Fibroblast of villous mesenchyme (primary cell): ENCODE data around the gene TRMO. TPM values are rescaled to one million over a fixed set of nuclear protein-coding genes. Genes with fewer than 3 reads are reported as not detected.

Experiments
- DNase-seq: peaks from one replicate; pipeline ENCODE4 v3.0.0-alpha.2; 2010; ENCODE audit warnings: low read depth
- H3K4me3 ChIP-seq: 2 replicates; pipeline ENCODE4 v1.5.1; 2011; ENCODE audit warnings: low read depth, mild to moderate bottlenecking, low read length
- total RNA-seq: library from RNA; depleted of rRNA; stranded (reverse); fragments of >200 nt; gene quantifications from 2 replicates; pipeline ENCODE4 v1.2.3, GENCODE V29; 2012
- TF ChIP-seq, protein P1 (sequence below): IDR thresholded peaks from 2 replicates; pipeline ENCODE4 v1.5.1; 2012; ENCODE audit warnings: low read depth, mild to moderate bottlenecking, low read length; ENCODE audit not compliant: insufficient read depth

Gene TRMO
- total RNA-seq, 1 donor: 15.5 TPM

DNA sequence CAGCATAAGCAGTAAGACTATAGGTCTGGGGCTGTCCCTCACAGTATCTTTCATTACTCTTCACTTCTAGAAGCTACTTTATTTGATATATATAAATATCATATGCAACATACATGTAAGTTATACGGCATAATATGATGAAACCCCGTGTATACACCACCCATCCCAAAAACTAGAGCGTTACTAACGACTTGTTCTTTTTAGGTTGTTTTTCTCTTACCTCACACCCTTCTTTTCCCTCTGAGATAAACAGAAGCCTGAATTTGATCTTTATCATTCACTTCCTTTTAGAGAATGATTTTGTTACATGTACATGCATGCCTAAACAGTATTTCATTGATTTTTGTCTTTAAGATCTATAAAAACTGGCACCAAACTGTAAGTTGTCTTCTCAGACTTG is 3.7 kb downstream of the TRMO start:
- TF ChIP-seq, protein P1, sequence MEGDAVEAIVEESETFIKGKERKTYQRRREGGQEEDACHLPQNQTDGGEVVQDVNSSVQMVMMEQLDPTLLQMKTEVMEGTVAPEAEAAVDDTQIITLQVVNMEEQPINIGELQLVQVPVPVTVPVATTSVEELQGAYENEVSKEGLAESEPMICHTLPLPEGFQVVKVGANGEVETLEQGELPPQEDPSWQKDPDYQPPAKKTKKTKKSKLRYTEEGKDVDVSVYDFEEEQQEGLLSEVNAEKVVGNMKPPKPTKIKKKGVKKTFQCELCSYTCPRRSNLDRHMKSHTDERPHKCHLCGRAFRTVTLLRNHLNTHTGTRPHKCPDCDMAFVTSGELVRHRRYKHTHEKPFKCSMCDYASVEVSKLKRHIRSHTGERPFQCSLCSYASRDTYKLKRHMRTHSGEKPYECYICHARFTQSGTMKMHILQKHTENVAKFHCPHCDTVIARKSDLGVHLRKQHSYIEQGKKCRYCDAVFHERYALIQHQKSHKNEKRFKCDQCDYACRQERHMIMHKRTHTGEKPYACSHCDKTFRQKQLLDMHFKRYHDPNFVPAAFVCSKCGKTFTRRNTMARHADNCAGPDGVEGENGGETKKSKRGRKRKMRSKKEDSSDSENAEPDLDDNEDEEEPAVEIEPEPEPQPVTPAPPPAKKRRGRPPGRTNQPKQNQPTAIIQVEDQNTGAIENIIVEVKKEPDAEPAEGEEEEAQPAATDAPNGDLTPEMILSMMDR: no peak
- no peak for DNase-seq
- no peak overlapping the region for H3K4me3 ChIP-seq

DNA sequence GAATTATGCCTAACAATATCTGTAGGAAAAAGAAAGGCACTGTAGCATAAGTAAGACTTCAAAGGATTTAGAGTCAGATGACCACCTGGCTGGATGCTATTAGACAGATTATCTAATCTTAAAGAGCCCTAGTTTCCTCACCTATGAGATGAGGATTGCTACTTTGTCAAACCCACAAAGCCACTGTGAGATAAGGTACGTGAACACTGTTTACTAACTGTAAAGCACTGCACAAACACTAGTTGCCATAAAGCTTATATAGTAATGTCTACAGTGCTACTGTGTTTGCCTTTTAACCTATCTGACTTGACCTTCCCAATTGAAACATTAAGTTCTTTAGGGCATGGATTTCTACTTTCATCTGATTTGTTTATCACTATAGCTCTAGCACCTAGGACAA is 10.3 kb downstream of the TRMO start:
- TF ChIP-seq, protein P1: no peak
- no peak overlapping the region for H3K4me3 ChIP-seq
- DNase-seq: no peak

DNA sequence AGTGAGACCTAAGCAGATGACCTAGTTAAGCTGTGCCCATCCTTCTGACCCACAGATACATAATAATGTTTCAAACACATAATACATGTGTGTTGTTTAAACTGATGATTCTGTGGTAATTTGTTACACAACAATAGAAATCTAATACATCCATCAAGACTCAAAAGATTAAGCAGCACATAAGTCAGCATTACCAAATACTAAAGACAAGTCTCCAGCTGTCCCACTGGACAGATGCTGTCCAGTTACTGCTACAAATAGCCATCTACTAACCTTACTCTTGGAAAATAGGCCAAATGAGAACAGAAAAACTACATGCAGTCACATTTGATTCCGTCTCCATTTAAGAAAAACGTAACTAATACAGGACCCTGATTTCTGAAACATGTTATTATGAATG is 10.8 kb downstream of the TRMO start:
- no peak overlapping the region for H3K4me3 ChIP-seq
- TF ChIP-seq, protein P1: no peak
- no peak for DNase-seq

DNA sequence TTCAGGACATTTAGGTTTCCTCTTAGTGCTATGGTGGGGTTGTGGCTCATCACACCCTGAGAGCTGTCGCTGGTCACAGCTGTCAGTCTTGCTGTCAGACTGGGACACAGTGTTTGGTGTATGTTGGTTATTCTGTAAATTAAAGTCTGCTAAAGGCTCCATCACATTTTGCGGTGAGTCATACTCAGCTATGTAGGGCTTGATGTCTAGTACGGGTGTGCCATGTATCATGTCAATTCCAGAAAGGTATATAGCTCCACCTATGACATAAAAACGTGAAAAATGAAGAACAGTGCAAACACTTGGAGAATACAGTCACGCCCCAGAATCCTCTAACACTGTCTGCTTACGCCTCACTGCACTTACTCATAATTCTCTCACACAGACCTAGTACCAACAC is 11.9 kb downstream of the TRMO start:
- DNase-seq: no peak
- no peak overlapping the region for H3K4me3 ChIP-seq
- TF ChIP-seq, protein P1: no peak

DNA sequence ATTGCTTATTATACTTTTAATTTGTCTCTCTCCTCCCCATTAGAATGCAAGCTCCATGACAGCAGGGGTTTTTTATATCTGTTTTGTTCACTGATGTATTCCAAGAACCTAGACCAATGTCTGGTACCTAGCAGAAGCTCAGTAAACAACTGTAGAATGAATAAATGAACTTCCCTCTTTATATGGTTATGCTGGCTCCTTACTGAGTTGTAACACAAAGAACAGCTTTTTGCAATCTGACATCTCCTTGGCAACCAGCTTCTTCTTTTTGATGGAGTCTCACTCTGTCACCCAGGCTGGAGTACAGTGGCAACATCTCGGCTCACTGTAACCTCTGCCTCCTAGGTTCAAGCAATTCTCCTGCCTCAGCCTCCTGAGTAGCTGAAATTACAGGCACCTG is 13.6 kb downstream of the TRMO start:
- no peak for DNase-seq
- TF ChIP-seq, protein P1: no peak

DNA sequence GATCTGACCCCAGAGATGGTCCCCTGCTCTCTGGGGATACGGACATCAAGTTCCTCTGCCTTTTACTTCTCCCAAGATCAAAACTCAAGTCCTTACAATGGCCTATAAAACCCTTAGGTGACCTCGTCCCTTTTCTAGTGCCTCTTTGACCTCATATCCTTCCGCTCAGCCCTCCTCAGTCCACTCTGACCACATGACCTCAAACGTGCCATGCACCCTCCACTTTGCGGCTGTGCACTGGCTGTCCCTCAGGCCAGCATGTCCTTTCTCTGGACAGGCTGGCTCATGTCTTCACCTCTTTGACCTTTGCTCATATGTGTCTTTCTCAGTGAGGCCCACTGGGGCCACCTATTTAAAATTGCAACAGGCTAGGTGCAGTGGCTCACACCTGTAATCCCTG is 14.7 kb downstream of the TRMO start:
- H3K4me3 ChIP-seq: no peak overlapping the region
- no peak for DNase-seq
- TF ChIP-seq, protein P1: no peak

More for the DNA sequence above, 13.6 kb downstream of the TRMO start:
- no peak overlapping the region for H3K4me3 ChIP-seq

DNA sequence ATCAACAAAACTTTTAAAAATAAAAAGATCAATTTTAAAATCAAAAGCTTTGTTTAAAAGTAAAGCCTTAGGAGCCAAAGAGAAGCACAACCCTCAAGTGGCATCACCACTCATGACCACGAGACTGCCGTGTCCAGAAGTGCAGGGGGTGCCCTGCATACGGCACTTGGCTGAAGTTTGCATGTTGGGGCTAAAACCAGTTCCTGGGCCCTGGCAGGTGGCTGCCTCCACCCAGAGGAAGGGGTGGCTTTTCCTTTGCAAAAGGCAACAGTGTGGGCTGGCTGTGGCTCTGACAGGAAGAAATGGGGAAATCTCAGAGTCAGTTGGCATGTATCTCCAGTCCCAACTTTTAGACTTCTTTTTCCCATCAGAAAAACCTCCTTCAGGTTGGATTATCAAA is 15.3 kb downstream of the TRMO start:
- TF ChIP-seq, protein P1: no peak
- no peak overlapping the region for H3K4me3 ChIP-seq
- DNase-seq: no peak
